H1 (cell line): Measurements from ENCODE around the gene TBCD. TPM values are rescaled to one million over a fixed set of nuclear protein-coding genes. Genes with fewer than 3 reads are reported as not detected.
A peak's percentile ranks its signal among the peaks of the same experiment; 100 is the strongest.

Experiments
- E2F6 ChIP-seq: IDR thresholded peaks from 2 replicates; pipeline ENCODE4 v1.6.1; 2012; ENCODE audit warnings: inconsistent platforms
- JUND ChIP-seq: IDR thresholded peaks from 2 replicates; pipeline ENCODE4 v1.6.1; 2011; ENCODE audit warnings: mild to moderate bottlenecking, improper control_type of control experiment, low read length
- KDM1A ChIP-seq: fragments of 200-600, 300-600 bp; sonication (generic); IDR thresholded peaks from 2 replicates; pipeline ENCODE4 v1.7.1; 2016; ENCODE audit warnings: mild to moderate bottlenecking, low read length, borderline replicate concordance
- polyA plus RNA-seq, 7 experiments: library from polyadenylated mRNA; depleted of rRNA in 3 of 7; stranded (reverse) in 5 of 7; unstranded in 2 of 7; fragments of >200 nt in 5 of 7; fragments of 200-250 nt in 2 of 7; gene quantifications; 1 replicate in 5 of 7; 2 replicates in 1 of 7; 4 replicates in 1 of 7; pipeline versions ENCODE4 v1.2.1 to v1.2.3, GENCODE V29; 2011 to 2013; ENCODE audit warnings: missing spikeins in 2 of 7, mixed read lengths in 2 of 7
- total RNA-seq: library from RNA; stranded (reverse); fragmentation: NEBNext Ultra II Directional; extraction: Animal tissue kit (Norgen Biotek cat#: 25700); gene quantifications from 2 replicates; pipeline ENCODE4 v1.2.1, GENCODE V29; 2021

TBCD gene
- total and polyA plus RNA-seq, 2 of the 8 experiments (the other 6 are each of a cell fraction or from before 2014, with no cell fraction given), result 118 to 162 TPM

GRCh38 chr17:82933911-82934310 lies 182.0 kb downstream of the TBCD start (continued):
- no peak for TF ChIP-seq JUND
- TF ChIP-seq KDM1A, result no peak
- peak; percentile 64 for TF ChIP-seq E2F6
